ENCODE results near the gene MAL.

GRCh38 chr2:95049961-95050360, 24.5 kb downstream of the MAL start:
- TF ChIP-seq CTCF (IDR thresholded peaks at IDR 0.05): no peak
- no peak for TF ChIP-seq POLR2AphosphoS5 (IDR thresholded peaks at IDR 0.05)
- TF ChIP-seq POLR2A (IDR thresholded peaks at IDR 0.05): no peak
- no peak for TF ChIP-seq EP300 (IDR thresholded peaks at IDR 0.05)

All from upper lobe of left lung (tissue), 4 donors.